ENCODE results near the gene RNGTT.

DNA sequence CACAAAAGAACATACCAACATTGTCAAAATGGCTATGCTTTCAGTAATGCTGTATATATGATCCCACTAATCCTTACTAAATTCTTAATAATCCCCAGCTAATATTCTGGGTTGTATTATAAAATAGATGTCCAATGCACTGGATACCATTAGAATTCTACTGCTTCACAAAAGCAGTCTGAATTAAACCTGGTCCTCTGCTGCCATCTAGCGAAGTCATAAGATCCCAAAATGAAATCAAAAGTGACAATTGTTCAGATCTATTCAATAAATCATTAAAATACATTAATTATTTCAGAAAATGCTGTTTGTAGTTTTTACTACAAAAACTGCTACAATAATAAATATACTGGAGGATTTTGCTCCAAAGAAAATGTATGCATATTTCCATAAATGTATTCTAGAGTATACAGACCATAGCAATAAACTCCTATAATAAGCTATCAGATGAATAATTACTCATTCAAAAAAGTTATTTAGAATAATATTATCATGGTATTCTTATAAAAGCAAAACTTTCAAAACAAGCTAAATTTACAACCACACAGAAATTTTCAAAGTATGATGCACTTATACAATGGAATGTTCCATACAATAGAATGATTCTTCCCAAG is 92.6 kb downstream of the RNGTT start:
- TF ChIP-seq EZH2 (IDR thresholded peaks at IDR 0.05): no peak
- TF ChIP-seq POLR2AphosphoS5 (IDR thresholded peaks at IDR 0.05; ENCODE audit: borderline replicate concordance, low read depth, low read length): no peak
- no peak for TF ChIP-seq FOXP2 (optimal IDR thresholded peaks at IDR 0.05; ENCODE audit: control extremely low read depth, extremely low read length, insufficient read depth)
